Stomach (tissue), 4 donors: ENCODE results near the gene DYNLL1.

Experiments used
- CTCF ChIP-seq, 7 experiments: fragments of 450-650 bp in 4 of 7; fragments of 200-600 bp in 3 of 7; sonication (generic) in 3 of 7; IDR thresholded peaks; one replicate each; pipeline ENCODE4 v1.5.1; 2016 to 2019; ENCODE audit warnings: antibody characterized with exemption in 7 of 7, control low read depth in 2 of 7, mild to moderate bottlenecking in 1 of 7
- EP300 ChIP-seq: sonication (generic); formaldehyde crosslinking; IDR thresholded peaks from one replicate; pipeline ENCODE4 v1.6.1; 2017; ENCODE audit warnings: antibody characterized with exemption
- POLR2A ChIP-seq, 4 donors: fragments of 450-650 bp; IDR thresholded peaks; one replicate each; pipeline ENCODE4 v1.6.1; 2016; ENCODE audit warnings: antibody characterized with exemption in 4 of 4, control low read depth in 2 of 4, mild to moderate bottlenecking in 1 of 4, moderate library complexity in 1 of 4
- POLR2AphosphoS5 ChIP-seq, 3 donors: sonication (generic); formaldehyde crosslinking; IDR thresholded peaks; one replicate each; pipeline ENCODE4 v1.6.1; 2016; ENCODE audit warnings: antibody characterized with exemption in 3 of 3

- TF ChIP-seq CTCF (IDR thresholded peaks at IDR 0.05): no peak
- TF ChIP-seq EP300: no peak
- no peak for TF ChIP-seq POLR2AphosphoS5 (IDR thresholded peaks at IDR 0.05)
- TF ChIP-seq POLR2A (IDR thresholded peaks at IDR 0.05): no peak
Observed at GRCh38 chr12:120508537-120508936, 12.6 kb downstream of the DYNLL1 start.
